ENCODE data around the gene MMP20.

DNA sequence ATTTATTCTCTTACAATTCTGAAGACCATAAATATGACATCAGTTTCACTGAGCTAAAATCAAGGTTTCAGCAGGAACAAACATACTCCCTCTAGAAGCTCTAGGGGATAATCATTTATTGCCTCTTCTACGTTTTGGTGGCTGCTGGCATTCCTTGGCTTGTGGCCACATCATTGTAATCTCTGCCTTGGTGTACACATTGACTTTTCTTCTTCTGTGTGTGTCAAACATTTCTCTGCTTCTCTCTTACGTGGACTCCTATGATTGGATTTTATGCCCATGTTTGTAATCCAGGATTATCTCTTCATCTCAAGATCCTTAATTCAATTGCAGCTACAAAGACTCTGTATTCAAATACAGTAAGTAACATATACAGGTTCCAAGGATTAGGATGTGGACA lies 30.4 kb upstream of the MMP20 start:
- no peak for TF ChIP-seq CREB1 (IDR thresholded peaks at IDR 0.05; ENCODE audit: low read depth)
- TF ChIP-seq, protein P1, sequence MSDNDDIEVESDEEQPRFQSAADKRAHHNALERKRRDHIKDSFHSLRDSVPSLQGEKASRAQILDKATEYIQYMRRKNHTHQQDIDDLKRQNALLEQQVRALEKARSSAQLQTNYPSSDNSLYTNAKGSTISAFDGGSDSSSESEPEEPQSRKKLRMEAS (IDR thresholded peaks at IDR 0.05), result no peak
- no peak for TF ChIP-seq EGR1 (IDR thresholded peaks at IDR 0.05)
- no peak for TF ChIP-seq RAD21 (IDR thresholded peaks at IDR 0.05; ENCODE audit: low read depth)
- TF ChIP-seq EP300 (IDR thresholded peaks at IDR 0.05; ENCODE audit: borderline replicate concordance), result no peak
- TF ChIP-seq TCF12 (IDR thresholded peaks at IDR 0.05; ENCODE audit: low read depth), result no peak
- TF ChIP-seq TAF1 (IDR thresholded peaks at IDR 0.05; ENCODE audit: low read depth), result no peak
- TF ChIP-seq, protein P2, sequence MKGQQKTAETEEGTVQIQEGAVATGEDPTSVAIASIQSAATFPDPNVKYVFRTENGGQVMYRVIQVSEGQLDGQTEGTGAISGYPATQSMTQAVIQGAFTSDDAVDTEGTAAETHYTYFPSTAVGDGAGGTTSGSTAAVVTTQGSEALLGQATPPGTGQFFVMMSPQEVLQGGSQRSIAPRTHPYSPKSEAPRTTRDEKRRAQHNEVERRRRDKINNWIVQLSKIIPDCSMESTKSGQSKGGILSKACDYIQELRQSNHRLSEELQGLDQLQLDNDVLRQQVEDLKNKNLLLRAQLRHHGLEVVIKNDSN (IDR thresholded peaks at IDR 0.05), result no peak
- TF ChIP-seq, protein P3, sequence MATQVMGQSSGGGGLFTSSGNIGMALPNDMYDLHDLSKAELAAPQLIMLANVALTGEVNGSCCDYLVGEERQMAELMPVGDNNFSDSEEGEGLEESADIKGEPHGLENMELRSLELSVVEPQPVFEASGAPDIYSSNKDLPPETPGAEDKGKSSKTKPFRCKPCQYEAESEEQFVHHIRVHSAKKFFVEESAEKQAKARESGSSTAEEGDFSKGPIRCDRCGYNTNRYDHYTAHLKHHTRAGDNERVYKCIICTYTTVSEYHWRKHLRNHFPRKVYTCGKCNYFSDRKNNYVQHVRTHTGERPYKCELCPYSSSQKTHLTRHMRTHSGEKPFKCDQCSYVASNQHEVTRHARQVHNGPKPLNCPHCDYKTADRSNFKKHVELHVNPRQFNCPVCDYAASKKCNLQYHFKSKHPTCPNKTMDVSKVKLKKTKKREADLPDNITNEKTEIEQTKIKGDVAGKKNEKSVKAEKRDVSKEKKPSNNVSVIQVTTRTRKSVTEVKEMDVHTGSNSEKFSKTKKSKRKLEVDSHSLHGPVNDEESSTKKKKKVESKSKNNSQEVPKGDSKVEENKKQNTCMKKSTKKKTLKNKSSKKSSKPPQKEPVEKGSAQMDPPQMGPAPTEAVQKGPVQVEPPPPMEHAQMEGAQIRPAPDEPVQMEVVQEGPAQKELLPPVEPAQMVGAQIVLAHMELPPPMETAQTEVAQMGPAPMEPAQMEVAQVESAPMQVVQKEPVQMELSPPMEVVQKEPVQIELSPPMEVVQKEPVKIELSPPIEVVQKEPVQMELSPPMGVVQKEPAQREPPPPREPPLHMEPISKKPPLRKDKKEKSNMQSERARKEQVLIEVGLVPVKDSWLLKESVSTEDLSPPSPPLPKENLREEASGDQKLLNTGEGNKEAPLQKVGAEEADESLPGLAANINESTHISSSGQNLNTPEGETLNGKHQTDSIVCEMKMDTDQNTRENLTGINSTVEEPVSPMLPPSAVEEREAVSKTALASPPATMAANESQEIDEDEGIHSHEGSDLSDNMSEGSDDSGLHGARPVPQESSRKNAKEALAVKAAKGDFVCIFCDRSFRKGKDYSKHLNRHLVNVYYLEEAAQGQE (IDR thresholded peaks at IDR 0.05; ENCODE audit: low read depth), result no peak
- TF ChIP-seq CEBPB (IDR thresholded peaks at IDR 0.05), result no peak
- no peak for TF ChIP-seq FOXM1 (IDR thresholded peaks at IDR 0.05; ENCODE audit: borderline replicate concordance, low read depth)
- no peak for TF ChIP-seq TEAD4 (IDR thresholded peaks at IDR 0.05)
